Kidney tubule cell (primary cell): Measurements from ENCODE around the gene ZNF654.
"Not testable (repeated sequence)": the region's sequence is repeated elsewhere in the genome, so short reads cannot be mapped to it uniquely, and the experiment has no call there.

Source experiments
- DNase-seq: peaks from one replicate; pipeline ENCODE4 v3.0.0-alpha.2; 2018; ENCODE audit warnings: low spot score

Gene ZNF654

GRCh38 chr3:88058581-88059379 is at the start of gene ZNF654, which contains the start of gene CGGBP1:
ZNF654 (plus strand) TSS chr3:88059255; CDS start chr3:88059320, 65 bp downstream.
CGGBP1 (minus strand) TSS chr3:88059005; CDS start chr3:88055976, 3,029 bp downstream.
- peak; percentile 99 for DNase-seq

- no peak for DNase-seq
Observed at GRCh38 chr3:88010810-88011209, 48.2 kb upstream of the ZNF654 start.

DNA sequence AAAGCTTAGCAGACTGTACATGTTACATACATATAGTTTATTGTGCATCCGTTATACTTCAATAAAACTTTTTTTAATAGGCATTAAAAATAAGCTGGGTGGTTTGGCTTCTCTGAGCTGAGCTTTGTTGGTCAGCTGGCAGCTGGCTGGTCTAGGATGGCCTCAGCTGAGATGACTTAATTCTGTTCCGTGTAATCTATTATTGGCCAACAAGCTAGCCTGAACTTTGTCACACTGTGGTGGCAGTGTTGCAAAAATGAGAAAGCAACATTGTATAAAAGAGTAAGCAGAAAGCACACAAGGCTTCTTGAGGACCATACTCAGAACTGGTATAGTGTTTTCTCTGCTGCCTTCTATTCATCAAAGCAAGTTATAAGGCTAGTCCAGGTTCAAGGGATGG is 45.5 kb upstream of the ZNF654 start:
- DNase-seq: no peak

GRCh38 chr3:88015656-88016055 is 43.4 kb upstream of the ZNF654 start:
- DNase-seq: not testable (repeated sequence)

DNA sequence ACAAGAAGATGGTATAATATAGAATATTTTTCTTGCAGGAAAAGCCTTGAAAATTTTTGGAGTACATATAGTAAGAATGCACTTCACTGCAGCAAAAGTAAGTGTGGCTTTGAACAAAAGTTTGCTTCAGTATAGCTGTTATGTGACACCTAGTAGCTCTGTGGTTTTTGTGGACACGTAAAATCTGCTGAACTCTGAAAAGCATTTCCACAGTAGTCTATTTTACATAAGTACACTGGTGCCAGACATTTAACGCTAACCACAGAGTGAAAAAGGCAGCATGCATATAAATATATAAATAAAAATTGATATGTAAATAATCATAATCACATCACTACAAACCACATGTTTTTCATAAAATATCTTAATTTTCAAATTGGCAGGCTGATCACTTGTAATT is 40.0 kb upstream of the ZNF654 start:
- no peak for DNase-seq

- DNase-seq: no peak
Observed at GRCh38 chr3:88025001-88025552, 34.0 kb upstream of the ZNF654 start.

DNA sequence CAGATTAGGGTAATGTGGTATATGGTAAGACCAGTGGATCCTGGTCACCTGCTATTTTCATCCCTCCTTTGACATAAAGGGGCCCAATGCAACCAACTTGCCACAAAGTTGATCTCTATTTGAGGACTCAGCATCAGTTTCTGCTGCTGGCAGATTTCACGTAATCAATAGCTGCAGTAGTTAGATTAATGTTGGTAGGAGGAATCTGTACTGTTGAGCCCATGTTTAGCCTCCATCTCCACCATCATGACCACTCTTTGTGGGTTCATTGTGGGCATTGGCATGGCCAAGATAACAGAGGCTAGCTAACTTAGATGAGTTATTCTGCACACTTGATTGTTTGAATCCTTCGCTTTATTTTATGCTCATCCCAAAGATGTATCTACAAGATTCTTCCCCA is 30.2 kb upstream of the ZNF654 start:
- DNase-seq: no peak

GRCh38 chr3:88030210-88030609 is 28.8 kb upstream of the ZNF654 start:
- no peak for DNase-seq

DNA sequence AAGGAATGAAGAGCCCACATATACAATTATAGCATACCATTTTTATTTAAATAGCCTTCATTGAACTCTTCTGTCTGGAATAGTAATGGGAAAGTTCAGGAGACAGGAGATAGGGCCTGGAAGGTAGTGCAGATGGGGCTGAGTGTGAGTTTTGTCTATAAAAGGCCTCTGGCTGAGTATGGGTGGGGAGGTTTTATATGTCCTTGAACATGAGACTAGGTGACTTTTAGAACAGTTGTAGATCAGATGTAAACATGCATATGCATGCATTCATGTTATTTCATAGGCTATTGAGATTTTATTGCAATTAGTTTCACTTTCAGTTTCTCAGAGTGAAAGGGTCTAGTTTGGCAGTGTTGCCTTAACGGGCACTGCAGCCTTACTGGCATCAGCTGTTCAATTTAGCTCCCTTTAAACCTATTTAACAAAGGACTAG is 27.4 kb upstream of the ZNF654 start:
- peak; percentile 40 for DNase-seq

GRCh38 chr3:88032245-88032644 is 26.8 kb upstream of the ZNF654 start:
- DNase-seq: no peak

- DNase-seq: no peak
Observed at GRCh38 chr3:88033079-88033478, 26.0 kb upstream of the ZNF654 start.

DNA sequence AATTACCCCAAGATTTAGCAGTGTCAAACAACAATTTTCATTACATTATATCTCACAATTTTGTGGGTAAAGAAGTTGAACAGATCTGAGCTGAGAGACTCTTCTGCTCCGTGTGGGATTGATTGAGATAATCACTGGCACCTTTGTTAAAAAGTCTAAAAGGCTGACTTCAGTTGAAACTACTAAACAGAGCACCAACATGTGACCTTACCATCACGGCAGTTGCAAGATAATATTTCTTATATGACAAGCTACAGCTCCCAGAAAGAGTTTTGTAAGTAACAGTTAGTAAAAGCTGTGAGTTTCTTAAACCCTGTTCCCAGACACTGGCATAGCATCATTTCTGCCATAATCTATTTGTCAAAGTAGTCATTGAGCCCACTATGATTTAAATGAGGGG is 25.2 kb upstream of the ZNF654 start:
- DNase-seq: no peak

- no peak for DNase-seq
Observed at GRCh38 chr3:88034491-88035275, 24.4 kb upstream of the ZNF654 start.

- no peak for DNase-seq
Observed at GRCh38 chr3:88036221-88036620, 22.8 kb upstream of the ZNF654 start.

- DNase-seq: peak; percentile 92
Observed at GRCh38 chr3:88038566-88038965, 20.5 kb upstream of the ZNF654 start.

GRCh38 chr3:88040529-88040928 is 18.5 kb upstream of the ZNF654 start:
- no peak for DNase-seq

GRCh38 chr3:88041005-88041404 is 18.1 kb upstream of the ZNF654 start:
- no peak for DNase-seq

GRCh38 chr3:88044411-88044810 is 14.6 kb upstream of the ZNF654 start:
- DNase-seq: no peak

DNA sequence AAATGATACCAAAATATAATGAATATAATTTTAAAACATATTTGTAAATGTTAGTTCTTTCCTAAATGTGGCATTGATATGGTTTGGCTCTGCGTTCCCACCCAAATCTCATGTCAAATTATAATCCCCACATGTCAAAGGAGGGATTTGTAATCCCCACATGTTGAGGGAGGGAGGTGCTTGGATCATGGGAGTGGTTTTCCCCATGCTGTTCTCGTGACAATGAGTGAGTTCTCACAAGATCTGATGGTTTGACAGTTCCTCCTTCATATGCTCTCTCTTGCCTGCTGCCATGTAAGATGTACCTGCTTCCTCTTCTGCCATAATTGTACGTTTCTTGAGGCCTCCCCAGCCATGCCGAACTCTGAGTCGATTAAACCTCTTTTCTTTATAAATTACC is 12.3 kb upstream of the ZNF654 start:
- DNase-seq: no peak

- DNase-seq: peak; percentile 13
Observed at GRCh38 chr3:88057630-88058305, 1.3 kb upstream of the ZNF654 start.

DNA sequence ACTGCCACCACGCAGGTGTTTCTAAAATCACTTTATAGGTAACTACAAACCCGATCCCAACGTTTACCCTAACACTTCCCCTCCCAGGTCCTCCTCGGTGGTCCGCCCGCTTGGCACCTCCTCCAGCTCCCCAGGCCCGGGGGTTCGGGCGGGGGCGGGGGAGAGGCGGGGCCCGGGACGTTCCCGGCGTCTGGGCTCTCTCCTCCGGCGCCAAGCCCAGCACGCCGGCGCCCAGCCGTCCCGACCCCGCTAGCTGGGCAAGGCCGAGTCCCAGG is 812 bp upstream of the ZNF654 start:
- no peak for DNase-seq

DNA sequence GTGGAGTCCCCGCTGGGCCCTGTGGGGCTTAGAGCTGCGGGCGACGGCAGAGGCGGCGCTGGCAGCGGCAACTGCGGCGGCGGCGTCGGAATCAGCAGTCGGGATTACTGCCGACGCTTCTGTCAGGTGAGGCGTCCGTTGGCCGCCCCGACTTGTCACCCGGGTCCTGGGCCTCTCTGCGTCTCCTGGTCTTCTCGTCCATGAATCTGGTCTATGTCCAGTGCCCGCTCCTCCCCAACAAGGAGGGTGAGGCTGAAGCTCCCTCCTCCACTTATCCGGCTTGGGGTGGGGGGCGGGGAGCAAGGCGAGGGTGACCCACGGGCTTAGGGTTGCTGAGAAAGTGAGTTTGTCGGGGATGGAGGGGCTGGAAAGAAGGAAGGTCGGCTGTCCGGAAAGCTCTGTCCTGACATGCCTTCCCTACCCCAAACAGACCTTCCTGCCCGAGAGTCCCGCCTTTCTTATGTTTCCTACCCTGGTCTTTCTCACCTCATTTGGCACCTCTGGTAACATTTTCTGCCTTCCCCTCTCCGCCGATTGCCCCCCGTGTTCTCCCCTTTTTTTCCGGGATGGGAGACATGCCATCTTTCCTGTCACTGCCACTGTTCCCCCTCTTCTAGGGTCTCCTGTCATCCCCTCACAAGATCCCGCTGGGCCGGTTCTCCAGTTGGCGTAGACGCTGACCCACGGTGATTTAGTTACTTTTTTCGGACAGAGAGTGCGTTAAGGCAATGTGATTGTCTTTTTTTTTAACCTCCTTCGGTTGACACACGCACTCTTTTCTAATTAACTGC is 520 bp downstream of the ZNF654 start:
- DNase-seq: no peak
